ENCODE measurements around the gene CDKN2D.

GRCh38 chr19:10567656-10568055 is 1.1 kb downstream of the CDKN2D start:
- TF ChIP-seq CTCF (IDR thresholded peaks at IDR 0.05 in 2 of 3, conservative IDR thresholded peaks at IDR 0.05 in 1 of 3; ENCODE audit: borderline replicate concordance in 1 of 3, insufficient read depth in 1 of 3, low read depth in 2 of 3, low read length in 2 of 3) (no peak), YY1 (IDR thresholded peaks at IDR 0.05; ENCODE audit: extremely low read depth, insufficient replicate concordance, low read depth, low read length) (no peak), ZFX (IDR thresholded peaks at IDR 0.05) (no peak), CEBPB (IDR thresholded peaks at IDR 0.05; ENCODE audit: low read depth) (no peak), EZH2 (IDR thresholded peaks at IDR 0.05) (no peak), JUND (IDR thresholded peaks at IDR 0.05) (no peak), ELF1 (IDR thresholded peaks at IDR 0.05; ENCODE audit: borderline replicate concordance, low read depth) (no peak), MAX (IDR thresholded peaks at IDR 0.05) (no peak)

All from HCT116 (cell line).